H9 (cell line): ENCODE measurements around the gene ABHD14A. TPM values are rescaled to one million over a fixed set of nuclear protein-coding genes. Genes with fewer than 3 reads are reported as not detected.

Experiments
- DNase-seq: peaks from one replicate; pipeline ENCODE4 v3.0.0-alpha.2; 2017
- H2AFZ ChIP-seq: one replicate; pipeline ENCODE4 v1.6.1; 2013; ENCODE audit warnings: mild to moderate bottlenecking, low read length, control low read depth, moderate library complexity
- H2AK5ac ChIP-seq: 2 replicates; pipeline ENCODE4 v1.6.1; 2013; ENCODE audit warnings: low read length, control low read depth, mixed read lengths; ENCODE audit not compliant: insufficient read length
- H2BK120ac ChIP-seq: one replicate; pipeline ENCODE4 v1.6.1; 2013; ENCODE audit warnings: low read depth, mild to moderate bottlenecking, low read length, control low read depth, inconsistent platforms; ENCODE audit not compliant: poor library complexity, severe bottlenecking
- H2BK12ac ChIP-seq: 2 replicates; pipeline ENCODE4 v1.6.1; 2013; ENCODE audit warnings: low read length, control low read depth, mixed read lengths, low read depth; ENCODE audit not compliant: insufficient read length
- H2BK15ac ChIP-seq: 2 replicates; pipeline ENCODE4 v1.6.1; 2013; ENCODE audit warnings: low read depth, low read length, control low read depth
- H2BK20ac ChIP-seq: one replicate; pipeline ENCODE4 v1.6.1; 2013; ENCODE audit warnings: low read depth, mild to moderate bottlenecking, low read length, control low read depth, inconsistent platforms; ENCODE audit not compliant: poor library complexity, severe bottlenecking
- H2BK5ac ChIP-seq: 2 replicates; pipeline ENCODE4 v1.6.1; 2013; ENCODE audit warnings: low read length, control low read depth, mixed read lengths; ENCODE audit not compliant: insufficient read length
- H3K14ac ChIP-seq: 2 replicates; pipeline ENCODE4 v1.6.1; 2013; ENCODE audit warnings: low read length, control low read depth; ENCODE audit not compliant: insufficient read depth
- H3K18ac ChIP-seq: 2 replicates; pipeline ENCODE4 v1.6.1; 2013; ENCODE audit warnings: low read depth, mild to moderate bottlenecking, mixed read lengths, low read length, control low read depth; ENCODE audit not compliant: insufficient read length
- H3K23ac ChIP-seq: 2 replicates; pipeline ENCODE4 v1.6.1; 2013; ENCODE audit warnings: low read length, control low read depth, mixed read lengths, low read depth; ENCODE audit not compliant: insufficient read length
- H3K23me2 ChIP-seq: 2 replicates; pipeline ENCODE4 v1.6.1; 2013; ENCODE audit warnings: low read depth, mild to moderate bottlenecking, mixed read lengths, low read length, control low read depth; ENCODE audit not compliant: insufficient read length, poor library complexity, severe bottlenecking
- H3K27ac ChIP-seq: 2 replicates; pipeline ENCODE4 v1.5.1; 2013; ENCODE audit warnings: low read length, control low read depth, mixed read lengths, low read depth; ENCODE audit not compliant: insufficient read length
- H3K27me3 ChIP-seq: 2 replicates; pipeline ENCODE4 v1.6.1; 2013; ENCODE audit warnings: low read length, control low read depth, inconsistent platforms; ENCODE audit not compliant: insufficient read depth
- H3K4ac ChIP-seq: 2 replicates; pipeline ENCODE4 v1.6.1; 2013; ENCODE audit warnings: low read depth, mild to moderate bottlenecking, control low read depth, inconsistent platforms, low read length, moderate library complexity
- H3K4me1 ChIP-seq: 2 replicates; pipeline ENCODE4 v1.6.1; 2013; ENCODE audit warnings: low read length, control low read depth, inconsistent platforms; ENCODE audit not compliant: insufficient read depth
- H3K4me2 ChIP-seq: 2 replicates; pipeline ENCODE4 v1.6.1; 2013; ENCODE audit warnings: low read length, control low read depth, mixed read lengths; ENCODE audit not compliant: insufficient read length, insufficient read depth
- H3K56ac ChIP-seq: 2 replicates; pipeline ENCODE4 v1.6.1; 2013; ENCODE audit warnings: low read depth, mild to moderate bottlenecking, mixed read lengths, low read length, control low read depth; ENCODE audit not compliant: insufficient read length
- H3K79me1 ChIP-seq: 2 replicates; pipeline ENCODE4 v1.6.1; 2013; ENCODE audit warnings: low read depth, mild to moderate bottlenecking, moderate library complexity, low read length, control low read depth, inconsistent platforms; ENCODE audit not compliant: insufficient read depth, poor library complexity, severe bottlenecking
- H3K79me2 ChIP-seq: 2 replicates; pipeline ENCODE4 v1.6.1; 2013; ENCODE audit warnings: low read length, control low read depth, inconsistent platforms; ENCODE audit not compliant: insufficient read depth
- H3K9ac ChIP-seq: 2 replicates; pipeline ENCODE4 v1.6.1; 2013; ENCODE audit warnings: low read length, control low read depth, mixed read lengths; ENCODE audit not compliant: insufficient read length; ENCODE audit errors: extremely low read depth
- H3K9me3 ChIP-seq: one replicate; pipeline ENCODE4 v1.6.1; 2013; ENCODE audit warnings: low read depth, low read length, inconsistent platforms; ENCODE audit not compliant: control insufficient read depth
- H3T11ph ChIP-seq: one replicate; pipeline ENCODE4 v1.6.1; 2013; ENCODE audit warnings: mild to moderate bottlenecking, low read length, control low read depth, inconsistent platforms
- H4K20me1 ChIP-seq: one replicate; pipeline ENCODE4 v1.6.1; 2013; ENCODE audit not compliant: control insufficient read depth, insufficient read length, insufficient read depth
- H4K5ac ChIP-seq: 2 replicates; pipeline ENCODE4 v1.6.1; 2013; ENCODE audit warnings: low read depth, mild to moderate bottlenecking, mixed read lengths, low read length, control low read depth; ENCODE audit not compliant: insufficient read length
- H4K8ac ChIP-seq: replicated peaks from 2 replicates; pipeline ENCODE4 v1.6.1; 2013; ENCODE audit warnings: low read length, control low read depth, mixed read lengths, low read depth; ENCODE audit not compliant: insufficient read length
- H4K91ac ChIP-seq: 2 replicates; pipeline ENCODE4 v1.6.1; 2013; ENCODE audit warnings: low read depth, mild to moderate bottlenecking, moderate library complexity, mixed read lengths, low read length, control low read depth; ENCODE audit not compliant: insufficient read length
- H3K27ac Mint-ChIP-seq, 3 experiments: 2 replicates in 2 of 3; 3 replicates in 1 of 3; pipeline ENCODE4 v1.8.0; 2020 to 2021; ENCODE audit warnings: mixed read lengths in 3 of 3, mild to moderate bottlenecking in 1 of 3, moderate library complexity in 1 of 3
- H3K27me3 Mint-ChIP-seq: 2 replicates; pipeline ENCODE4 v1.8.0; 2021; ENCODE audit warnings: low read depth, mild to moderate bottlenecking, moderate library complexity, mixed read lengths
- H3K36me3 Mint-ChIP-seq, 3 experiments: 2 replicates in 2 of 3; 3 replicates in 1 of 3; pipeline ENCODE4 v1.8.0; 2020 to 2021; ENCODE audit warnings: low read depth in 3 of 3, mixed read lengths in 3 of 3; ENCODE audit not compliant: insufficient read depth in 1 of 3
- H3K4me1 Mint-ChIP-seq, 2 experiments: 2 replicates each; pipeline ENCODE4 v1.8.0; 2020; ENCODE audit warnings: mixed read lengths in 2 of 2
- H3K4me3 Mint-ChIP-seq, 2 experiments: 2 replicates in 1 of 2; 3 replicates in 1 of 2; pipeline ENCODE4 v1.8.0; 2020 to 2021; ENCODE audit warnings: mild to moderate bottlenecking in 2 of 2, mixed read lengths in 2 of 2, moderate library complexity in 1 of 2
- H3K9me3 Mint-ChIP-seq, 2 experiments: 2 replicates in 1 of 2; 3 replicates in 1 of 2; pipeline ENCODE4 v1.8.0; 2020; ENCODE audit warnings: mild to moderate bottlenecking in 2 of 2, mixed read lengths in 2 of 2, moderate library complexity in 1 of 2
- WGBS: extraction: QIAGEN DNeasy Blood & Tissue Kit; methylation state at CpG from one replicate; pipeline ENCODE4 v1.1.7; 2013; ENCODE audit warnings: missing lambda C conversion rate, low lambda C conversion rate, mixed read lengths; ENCODE audit not compliant: insufficient read length; ENCODE audit errors: extremely low coverage; 5-methylcytosine and 5-hydroxymethylcytosine counted together
- total RNA-seq: library from RNA; stranded (reverse); gene quantifications from 2 replicates; pipeline ENCODE4 v1.2.1, GENCODE V29; 2021
- TF ChIP-seq, protein P1 (sequence below): fragments of 200-600 bp; sonication (generic); conservative IDR thresholded peaks from 3 replicates; pipeline ENCODE4 v1.8.0; 2021; ENCODE audit warnings: antibody characterized with exemption, mild to moderate bottlenecking

ABHD14A gene
- total RNA-seq, 1 experiment from 2014 or later = 3.1 TPM

- no peak overlapping the region for H3K18ac ChIP-seq
- Mint-ChIP-seq H3K27ac (no peak overlapping the region), H3K4me3 (no peak overlapping the region), H3K9me3 (no peaks in the 10 kb centered on the region), H3K36me3 (peaks cover 0 to 5% (median 0%) of the 10 kb centered on the region in 3 experiments; a peak in 2 of 7 replicates), H3K27me3 (peaks cover 63% of the 10 kb centered on the region), H3K4me1 (peaks cover 29 to 48% of the 10 kb centered on the region in 2 experiments)
- H3K9ac ChIP-seq = no peak overlapping the region
- TF ChIP-seq, protein P1, sequence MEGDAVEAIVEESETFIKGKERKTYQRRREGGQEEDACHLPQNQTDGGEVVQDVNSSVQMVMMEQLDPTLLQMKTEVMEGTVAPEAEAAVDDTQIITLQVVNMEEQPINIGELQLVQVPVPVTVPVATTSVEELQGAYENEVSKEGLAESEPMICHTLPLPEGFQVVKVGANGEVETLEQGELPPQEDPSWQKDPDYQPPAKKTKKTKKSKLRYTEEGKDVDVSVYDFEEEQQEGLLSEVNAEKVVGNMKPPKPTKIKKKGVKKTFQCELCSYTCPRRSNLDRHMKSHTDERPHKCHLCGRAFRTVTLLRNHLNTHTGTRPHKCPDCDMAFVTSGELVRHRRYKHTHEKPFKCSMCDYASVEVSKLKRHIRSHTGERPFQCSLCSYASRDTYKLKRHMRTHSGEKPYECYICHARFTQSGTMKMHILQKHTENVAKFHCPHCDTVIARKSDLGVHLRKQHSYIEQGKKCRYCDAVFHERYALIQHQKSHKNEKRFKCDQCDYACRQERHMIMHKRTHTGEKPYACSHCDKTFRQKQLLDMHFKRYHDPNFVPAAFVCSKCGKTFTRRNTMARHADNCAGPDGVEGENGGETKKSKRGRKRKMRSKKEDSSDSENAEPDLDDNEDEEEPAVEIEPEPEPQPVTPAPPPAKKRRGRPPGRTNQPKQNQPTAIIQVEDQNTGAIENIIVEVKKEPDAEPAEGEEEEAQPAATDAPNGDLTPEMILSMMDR = no peak
- no peak overlapping the region for H2AFZ ChIP-seq
- DNase-seq = no peak
- no peak overlapping the region for H3K14ac ChIP-seq
- H4K91ac ChIP-seq = no peak overlapping the region
- no peak overlapping the region for H3K4me2 ChIP-seq
- H2BK20ac ChIP-seq = no peak overlapping the region
- H2BK15ac ChIP-seq = no peak overlapping the region
- H4K8ac ChIP-seq = no peak overlapping the region
- H2AK5ac ChIP-seq = no peak overlapping the region
- H3K23me2 ChIP-seq = no peaks in the 10 kb centered on the region
- H3K4me1 ChIP-seq = no peaks in the 10 kb centered on the region; the same call in 1 of the 2 replicates
- no peak overlapping the region for H2BK12ac ChIP-seq
- H3K56ac ChIP-seq = no peak overlapping the region
- H3K79me1 ChIP-seq = no peaks in the 10 kb centered on the region
- no peak overlapping the region for H3K27ac ChIP-seq
- no CpG with 5 or more reads among the region's 10 CpGs for WGBS
- no peaks in the 10 kb centered on the region for H3K79me2 ChIP-seq
- peaks cover 2% of the 10 kb centered on the region; the same call in 1 of the 2 replicates for H3K27me3 ChIP-seq
- H3K23ac ChIP-seq = no peak overlapping the region
- H2BK5ac ChIP-seq = no peak overlapping the region
- no peak overlapping the region for H4K5ac ChIP-seq
- no peaks in the 10 kb centered on the region for H4K20me1 ChIP-seq
- no peak overlapping the region for H3T11ph ChIP-seq
- no peak overlapping the region for H2BK120ac ChIP-seq
- no peak overlapping the region for H3K4ac ChIP-seq
- no peaks in the 10 kb centered on the region for H3K9me3 ChIP-seq
Observed at GRCh38 chr3:51960386-51960785, 14.5 kb upstream of the ABHD14A start.
